Stimulated activated CD4-positive, alpha-beta T cell treated with anti-CD3 and anti-CD28 coated beads, Interleukin-1b, Interleukin-23, amount 100 ng/mL, for 24 hours (primary cell): ENCODE results near the gene MAGEB18.

Experiments used
- DNase-seq, 4 experiments: peaks; one replicate each; pipeline ENCODE4 v3.0.0-alpha.2; 2020; ENCODE audit warnings: low read depth in 4 of 4, low spot score in 1 of 4

The MAGEB18 gene

DNA sequence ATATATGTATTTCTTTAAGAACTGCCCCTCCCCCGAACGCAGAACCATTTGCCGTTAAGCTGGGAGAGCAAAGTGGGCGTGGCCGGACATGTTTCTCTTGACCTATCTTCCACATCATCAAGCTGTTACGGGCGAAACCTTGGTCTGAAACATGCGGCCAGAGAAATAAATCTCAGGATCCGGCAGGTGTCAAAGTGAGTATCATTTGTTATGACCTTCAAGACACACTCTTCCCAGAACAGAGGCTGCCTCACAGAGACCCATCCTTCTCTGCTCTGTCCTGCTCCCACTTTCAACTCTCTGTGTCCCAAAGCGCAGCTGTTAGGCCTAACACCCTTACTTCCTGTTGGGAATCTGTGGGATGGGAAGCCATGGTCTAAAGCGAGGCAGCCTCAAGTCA, at the start of gene MAGEB18:
Gene MAGEB18 (plus strand): TSS at position 70 of the 400 bp plus-strand sequence. CDS start 643 bp downstream, outside the sequence.
- DNase-seq: no peak

DNA sequence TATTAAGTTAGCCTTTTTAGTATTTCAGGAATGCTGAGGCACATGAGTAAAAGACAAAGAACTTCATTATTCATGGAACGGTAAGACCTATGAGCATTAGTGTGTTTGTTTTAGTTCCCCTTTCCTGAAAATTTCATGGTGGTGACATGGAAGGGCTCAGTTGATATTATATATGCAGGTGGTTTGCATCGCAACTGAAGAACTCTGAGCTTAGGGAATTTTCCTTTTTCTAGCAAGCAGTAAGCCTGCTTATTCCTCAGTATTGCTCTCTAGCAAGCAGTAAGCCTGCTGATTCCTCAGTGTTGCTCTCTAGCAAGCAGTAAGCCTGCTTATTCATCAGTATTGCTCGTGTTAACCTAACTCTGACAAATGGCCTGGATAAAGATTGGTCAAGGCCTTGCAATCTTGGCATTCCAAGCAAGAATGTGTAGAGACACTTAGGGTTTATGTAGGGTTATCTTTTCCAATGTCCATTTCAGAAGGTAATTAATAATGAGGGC, 37.7 kb upstream of the MAGEB18 start:
- no peak for DNase-seq

DNA sequence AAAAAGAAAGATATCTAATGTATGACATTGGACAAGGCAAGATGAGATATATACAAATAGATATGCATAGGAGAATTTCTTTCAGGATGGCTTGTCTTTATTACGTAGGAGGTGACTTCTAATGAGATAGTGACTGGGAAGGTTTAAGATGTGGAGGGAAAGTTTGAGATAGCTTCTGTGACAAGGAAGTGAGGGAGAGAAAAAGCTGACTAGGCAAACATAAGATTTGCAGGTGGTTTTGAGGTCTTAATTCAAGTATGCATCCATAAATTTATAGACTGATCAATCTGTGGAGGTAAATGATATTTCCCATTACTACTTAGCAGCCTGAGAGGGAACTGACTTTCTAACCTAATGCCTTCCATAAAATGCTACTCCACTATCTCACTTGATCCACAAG, 29.0 kb upstream of the MAGEB18 start:
- no peak for DNase-seq

DNA sequence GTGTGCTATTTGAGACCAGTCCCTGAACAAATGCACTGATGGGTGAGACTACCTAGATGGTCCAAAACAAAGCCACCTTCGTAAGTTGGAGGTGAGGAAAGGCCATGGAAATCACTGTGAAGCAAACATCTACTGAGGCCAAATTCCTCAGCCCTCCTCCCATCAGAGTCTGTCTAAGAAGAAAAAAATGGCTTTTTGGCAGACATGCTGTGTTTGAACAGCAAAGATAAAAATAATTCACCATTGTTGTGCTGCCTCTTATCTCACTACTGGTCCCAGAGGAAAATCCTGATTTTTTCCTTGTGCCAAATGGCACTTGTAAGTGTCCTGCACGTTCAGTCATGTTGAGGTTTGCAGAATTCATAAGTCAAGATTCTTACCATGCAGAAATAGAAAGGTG, 7.9 kb downstream of the MAGEB18 start:
- no peak for DNase-seq

DNA sequence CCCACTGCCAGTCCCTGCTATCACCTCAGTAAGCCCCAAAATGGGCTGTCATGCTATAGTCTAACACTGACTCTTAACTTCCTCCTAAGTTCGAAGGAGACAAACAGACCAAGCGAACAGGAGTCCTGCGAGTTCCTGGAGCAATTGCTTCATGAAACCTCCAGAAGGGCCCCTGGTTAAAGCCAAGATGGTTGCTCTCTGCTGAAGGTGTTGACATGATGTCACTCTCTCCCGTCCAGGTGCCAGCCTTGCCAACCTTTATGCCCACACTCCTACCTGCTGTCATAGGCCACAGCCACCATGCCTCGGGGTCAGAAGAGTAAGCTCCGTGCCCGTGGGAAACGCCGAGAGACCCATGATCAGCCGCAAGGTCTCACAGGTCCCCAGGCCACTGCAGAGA, 22.2 kb downstream of the MAGEB18 start, which contains the start of gene MAGEB6B:
Gene MAGEB6B (plus strand): TSS at position 301 of the 400 bp plus-strand sequence. CDS start 0 bp downstream, at position 301.
- no peak for DNase-seq
